GM12892 (cell line): ENCODE data around the gene SEC23A.

Source experiments
- POLR2A ChIP-seq: IDR thresholded peaks from 2 replicates; pipeline ENCODE4 v1.6.1; 2011; ENCODE audit warnings: low read depth, low read length, control low read depth
- POLR2AphosphoS5 ChIP-seq: IDR thresholded peaks from 2 replicates; pipeline ENCODE4 v1.6.1; 2011; ENCODE audit warnings: low read depth, low read length, control low read depth
- TAF1 ChIP-seq: IDR thresholded peaks from 2 replicates; pipeline ENCODE4 v1.6.1; 2011; ENCODE audit warnings: low read depth, mild to moderate bottlenecking, control low read depth, low read length, borderline replicate concordance

- TF ChIP-seq POLR2A, result no peak
- TF ChIP-seq POLR2AphosphoS5, result no peak
- TF ChIP-seq TAF1, result no peak
Observed at GRCh38 chr14:39034481-39035296, 68.3 kb downstream of the SEC23A start.
